GM21576 (cell line): ENCODE results near the gene HSPA2.
A peak's percentile ranks its signal among the peaks of the same experiment; 100 is the strongest.

Source experiments
- ATAC-seq: cut with Tn5 transposase; IDR thresholded peaks from one replicate; pipeline ENCODE4 v1.9.1; 2021; ENCODE audit warnings: mild to moderate bottlenecking, moderate library complexity; ENCODE audit not compliant: unreplicated experiment

HSPA2 gene

GRCh38 chr14:64540208-64541202 lies at the start of gene HSPA2:
HSPA2 (plus strand) TSS chr14:64540741; CDS start chr14:64540850, 109 bp downstream.
- ATAC-seq = peak; percentile 92

- ATAC-seq = no peak
These were observed 48.9 kb upstream of the HSPA2 start for GRCh38 chr14:64491637-64492036.

GRCh38 chr14:64493455-64493854 lies 47.1 kb upstream of the HSPA2 start:
- ATAC-seq = no peak

GRCh38 chr14:64495252-64495651 lies 45.3 kb upstream of the HSPA2 start:
- ATAC-seq = no peak

GRCh38 chr14:64496764-64497163 lies 43.8 kb upstream of the HSPA2 start:
- no peak for ATAC-seq

- no peak for ATAC-seq
These were observed 40.5 kb upstream of the HSPA2 start for GRCh38 chr14:64500088-64500487.

GRCh38 chr14:64501411-64502171 lies 39.0 kb upstream of the HSPA2 start:
- no peak for ATAC-seq

GRCh38 chr14:64502456-64502855 lies 38.1 kb upstream of the HSPA2 start:
- no peak for ATAC-seq

GRCh38 chr14:64502887-64503433 lies 37.6 kb upstream of the HSPA2 start:
- ATAC-seq = peak; percentile 2

GRCh38 chr14:64503434-64504309 lies 36.9 kb upstream of the HSPA2 start, which contains the start of gene ZBTB25:
ZBTB25 (minus strand) TSS chr14:64503838; CDS start chr14:64490533, 13,305 bp downstream.
- ATAC-seq = peak; percentile 51

GRCh38 chr14:64504310-64504896 lies 36.1 kb upstream of the HSPA2 start, which contains the start of gene ZBTB1:
ZBTB1 (plus strand) TSS chr14:64504770; CDS start chr14:64521505, 16,735 bp downstream.
- peak; percentile 17 for ATAC-seq

- ATAC-seq = peak; percentile 25
These were observed 35.4 kb upstream of the HSPA2 start for GRCh38 chr14:64504897-64505794.

- ATAC-seq = no peak
These were observed 33.8 kb upstream of the HSPA2 start for GRCh38 chr14:64506721-64507120.

GRCh38 chr14:64507376-64508156 lies 33.0 kb upstream of the HSPA2 start:
- no peak for ATAC-seq

GRCh38 chr14:64508215-64508776 lies 32.2 kb upstream of the HSPA2 start:
- ATAC-seq = no peak

GRCh38 chr14:64509036-64509435 lies 31.5 kb upstream of the HSPA2 start:
- no peak for ATAC-seq

- ATAC-seq = no peak
These were observed 29.5 kb upstream of the HSPA2 start for GRCh38 chr14:64510825-64511671.
